Forelimb muscle (tissue), 1 donor: ENCODE data around the gene OPRL1. TPM values are rescaled to one million over a fixed set of nuclear protein-coding genes. Genes with fewer than 3 reads are reported as not detected.

ENCODE experiments used
- DNase-seq: peaks from one replicate; pipeline ENCODE4 v3.0.0-alpha.2; 2013; ENCODE audit warnings: low read depth
- polyA plus RNA-seq: library from polyadenylated mRNA; unstranded; fragments of 120-200 nt; gene quantifications from one replicate; pipeline ENCODE4 v1.2.1, GENCODE V29; 2013; ENCODE audit not compliant: insufficient read length

Gene OPRL1
- polyA plus RNA-seq, 1 donor, result 1.1 TPM

DNA sequence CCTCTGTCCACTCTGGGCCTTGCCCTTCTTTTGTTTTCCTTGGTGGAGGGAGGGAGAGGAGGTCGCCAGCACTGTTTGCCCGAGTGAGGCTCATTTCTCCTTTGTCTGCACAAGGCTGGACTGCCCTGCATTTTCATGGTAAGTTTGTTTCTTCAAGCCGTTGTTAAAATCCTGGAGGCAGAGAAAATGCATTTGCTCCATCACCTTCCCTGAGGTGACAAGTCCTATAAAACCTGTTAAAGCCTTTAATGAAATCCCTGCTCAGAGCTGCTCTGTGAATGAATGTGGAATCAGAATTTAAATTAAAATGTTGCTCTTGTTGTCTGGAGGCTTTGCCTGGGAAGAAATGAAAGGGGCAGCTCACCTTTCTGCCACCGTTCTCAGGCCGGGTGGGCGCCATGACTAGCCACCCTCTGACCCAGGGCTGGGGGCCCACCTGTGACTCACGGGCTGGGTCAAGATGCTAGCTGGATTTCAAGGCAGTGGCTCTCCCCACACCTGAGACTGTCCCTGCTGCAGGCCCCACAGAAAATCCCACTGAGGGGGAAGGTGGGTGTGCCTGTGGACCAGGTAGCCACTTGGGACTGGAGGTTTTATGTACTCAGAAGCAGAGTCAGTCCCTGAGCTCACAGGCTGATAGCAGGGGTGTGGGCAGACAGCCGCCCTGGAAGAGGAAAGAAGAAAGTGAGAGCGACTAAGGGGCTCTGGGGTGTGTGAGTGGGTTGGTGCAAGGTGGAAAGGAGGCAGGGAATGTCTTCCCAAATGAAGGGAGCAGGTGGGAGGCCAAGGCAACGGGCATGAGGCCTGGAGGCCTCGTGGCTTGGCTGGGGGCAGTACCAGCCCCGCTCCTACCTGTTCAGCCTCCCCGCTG is 60.4 kb downstream of the OPRL1 start:
- DNase-seq, result no peak

- DNase-seq, result no peak
Measured at GRCh38 chr20:64140956-64141355, 61.1 kb downstream of the OPRL1 start.

- DNase-seq, result no peak
Measured at GRCh38 chr20:64142590-64142989, 62.7 kb downstream of the OPRL1 start.

DNA sequence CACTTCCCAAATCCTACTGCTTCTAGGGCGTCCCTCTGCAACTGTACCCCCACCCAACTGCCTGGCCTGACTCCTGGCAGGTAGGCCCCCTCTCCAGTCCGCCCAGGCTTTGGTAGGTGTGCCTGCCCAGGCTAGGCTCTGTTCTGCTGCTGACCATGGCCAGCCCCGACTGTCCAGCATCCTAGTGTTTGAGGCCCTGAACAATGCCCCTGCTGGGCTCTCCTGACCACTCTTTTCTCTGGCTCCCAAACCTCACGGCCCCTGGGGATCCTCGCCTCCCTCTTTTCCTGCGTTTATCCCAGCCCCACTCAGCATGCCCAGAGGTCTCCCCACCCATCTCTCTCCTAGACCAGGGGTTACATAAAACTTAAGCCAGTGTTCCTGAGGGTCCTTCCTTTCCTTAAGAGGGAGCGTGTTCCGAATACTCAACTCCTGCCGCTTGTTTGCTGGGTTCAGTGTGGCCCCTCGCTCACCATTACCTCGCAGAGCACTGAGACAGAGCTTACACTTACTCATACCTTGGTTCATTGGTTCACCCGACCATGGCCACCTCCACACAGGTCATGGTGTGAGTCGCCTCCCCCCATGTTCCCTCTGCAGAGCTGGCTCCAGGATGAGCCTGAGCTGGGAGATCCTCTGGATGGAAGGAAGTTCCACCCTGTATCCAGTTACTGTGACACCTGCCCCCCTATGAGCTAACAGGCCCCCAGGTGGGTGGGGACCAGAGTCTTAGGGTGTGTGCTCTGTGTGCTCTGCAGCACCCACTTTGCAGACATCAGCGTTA is 63.3 kb downstream of the OPRL1 start:
- no peak for DNase-seq

GRCh38 chr20:64144144-64144912 is 64.4 kb downstream of the OPRL1 start:
- DNase-seq, result no peak

GRCh38 chr20:64145458-64146300 is 65.8 kb downstream of the OPRL1 start:
- no peak for DNase-seq

- DNase-seq, result no peak
Measured at GRCh38 chr20:64146301-64146935, 66.5 kb downstream of the OPRL1 start.

DNA sequence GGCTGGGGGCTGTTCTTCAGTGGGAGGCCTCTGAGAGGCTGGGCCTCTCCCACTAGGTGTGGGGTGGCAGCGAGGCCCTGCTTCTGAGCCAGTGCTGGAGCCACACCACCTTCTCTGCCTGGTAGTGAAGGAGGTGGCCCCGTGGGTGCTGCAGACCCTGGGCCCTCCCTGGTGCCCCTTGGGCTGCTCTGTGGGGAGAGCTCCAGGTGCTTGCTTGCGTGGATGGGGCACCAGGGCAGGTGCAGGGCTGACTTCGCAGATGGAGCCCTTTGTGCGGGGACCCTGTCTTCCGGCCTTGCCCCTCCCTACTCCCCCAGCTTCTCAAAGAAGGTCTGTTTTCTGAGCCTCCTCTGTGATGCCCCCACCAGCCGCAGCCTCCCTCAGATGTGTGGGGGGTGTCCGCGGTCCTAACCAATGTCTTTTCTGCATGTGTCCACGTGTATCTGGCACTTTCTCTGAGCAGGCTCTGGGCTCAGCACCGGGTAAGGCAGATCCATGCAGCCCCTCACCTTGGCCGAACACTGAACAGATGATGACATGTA is 67.1 kb downstream of the OPRL1 start:
- DNase-seq, result no peak

DNA sequence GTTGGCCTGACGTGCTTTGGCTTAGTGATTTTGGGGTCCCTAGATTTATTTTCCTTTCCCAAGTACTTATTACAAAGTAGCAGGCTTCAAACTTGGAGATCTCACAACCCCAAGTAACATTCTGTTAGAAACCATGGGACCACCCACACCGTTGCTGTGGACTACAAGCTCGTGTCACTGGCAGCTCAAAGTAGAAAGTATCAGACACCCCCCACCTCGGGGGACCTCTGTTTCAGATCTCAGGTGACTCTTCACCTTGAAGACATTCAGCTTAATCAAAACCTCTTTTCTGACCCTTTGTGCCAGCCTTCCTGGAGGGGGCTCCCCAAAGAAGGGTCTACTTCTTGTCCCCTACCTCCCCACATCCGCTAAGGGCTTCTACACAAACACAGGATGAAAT is 68.7 kb downstream of the OPRL1 start:
- no peak for DNase-seq

- DNase-seq, result no peak
Measured at GRCh38 chr20:64149141-64149540, 69.3 kb downstream of the OPRL1 start.

DNA sequence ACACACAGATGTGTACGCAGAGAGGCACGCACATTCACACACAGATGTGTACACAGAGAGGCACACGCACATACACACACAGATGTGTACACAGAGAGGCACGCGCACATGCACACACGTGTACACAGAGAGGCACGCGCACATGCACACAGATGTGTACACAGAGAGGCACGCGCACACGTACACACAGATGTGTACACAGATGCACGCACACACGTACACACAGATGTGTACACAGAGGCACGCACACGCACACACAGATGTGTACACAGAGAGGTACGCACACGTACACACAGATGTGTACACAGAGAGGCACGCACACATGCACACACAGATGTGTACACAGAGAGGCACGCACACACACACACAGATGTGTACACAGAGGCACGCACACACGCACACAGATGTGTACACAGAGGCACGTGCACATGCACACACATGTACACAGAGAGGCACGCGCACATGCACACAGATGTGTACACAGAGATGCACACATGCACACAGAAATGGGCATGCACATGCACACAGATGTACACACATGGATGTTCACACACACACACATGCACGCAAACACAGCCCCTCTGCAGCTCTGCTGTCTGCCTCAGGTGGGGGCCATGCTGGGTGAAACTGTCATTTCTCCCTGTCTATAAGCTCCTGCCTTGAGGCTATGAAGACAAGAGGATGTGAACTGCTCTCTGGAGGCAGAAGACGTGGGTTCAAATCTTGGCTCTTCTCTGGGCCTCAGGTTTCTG is 70.1 kb downstream of the OPRL1 start:
- DNase-seq, result no peak

Other genes starting within 250 kb of the OPRL1 start
- gene ZBTB46, start 248.8 kb upstream of the OPRL1 start, polyA plus RNA-seq, result 18.1 TPM
- not detected for gene ABHD16B, start 218.6 kb upstream of the OPRL1 start, polyA plus RNA-seq
- 76.8 TPM for gene TPD52L2, start 214.8 kb upstream of the OPRL1 start, polyA plus RNA-seq
- gene DNAJC5, start 185.0 kb upstream of the OPRL1 start, polyA plus RNA-seq, result 32.6 TPM
- gene UCKL1, start 123.7 kb upstream of the OPRL1 start, polyA plus RNA-seq, result 48.5 TPM
- gene ZNF512B, start 110.2 kb upstream of the OPRL1 start, polyA plus RNA-seq, result 23.0 TPM
- gene SAMD10, start 100.4 kb upstream of the OPRL1 start, polyA plus RNA-seq, result 3.0 TPM
- 55.3 TPM for gene PRPF6, start 99.0 kb upstream of the OPRL1 start, polyA plus RNA-seq
- gene C20orf204, start 43.9 kb upstream of the OPRL1 start, polyA plus RNA-seq, result 1.4 TPM
- 10.8 TPM for gene SOX18, start 30.4 kb upstream of the OPRL1 start, polyA plus RNA-seq
- 43.5 TPM for gene TCEA2, start 16.9 kb upstream of the OPRL1 start, polyA plus RNA-seq
- 4.7 TPM for gene RGS19, start 564 bp upstream of the OPRL1 start, polyA plus RNA-seq
- 0.18 TPM for gene LKAAEAR1, start 4.3 kb downstream of the OPRL1 start, polyA plus RNA-seq
- not detected for gene NPBWR2, start 27.5 kb downstream of the OPRL1 start, polyA plus RNA-seq
- gene MYT1, start 84.4 kb downstream of the OPRL1 start, polyA plus RNA-seq, result 0.13 TPM
- gene PCMTD2, start 175.7 kb downstream of the OPRL1 start, polyA plus RNA-seq, result 61.4 TPM